Ovary (tissue), 9 donors: Measurements from ENCODE around the gene TTLL10. TPM values are rescaled to one million over a fixed set of nuclear protein-coding genes. Genes with fewer than 3 reads are reported as not detected.

Experiments used
- DNase-seq, 5 donors: peaks; one replicate each; pipeline ENCODE4 v3.0.0-alpha.2; 2019 to 2020
- H3K27ac ChIP-seq, 2 donors: fragments of 200-600 bp; one replicate each; pipeline versions ENCODE4 v1.5.1 to v1.8.0; 2019 to 2022
- H3K27me3 ChIP-seq: fragments of 200-600 bp; one replicate; pipeline ENCODE4 v1.8.0; 2022
- H3K36me3 ChIP-seq: fragments of 200-600 bp; sonication (generic); one replicate; pipeline ENCODE4 v1.5.1; 2019
- H3K4me1 ChIP-seq: one replicate; pipeline ENCODE4 v1.8.1; 2013; ENCODE audit warnings: mild to moderate bottlenecking, moderate library complexity; ENCODE audit not compliant: insufficient read depth
- H3K4me3 ChIP-seq: fragments of 200-600 bp; sonication (generic); one replicate; pipeline ENCODE4 v1.5.1; 2017
- H3K9me3 ChIP-seq, 2 donors: fragments of 200-600 bp in 1 of 2; sonication (generic) in 1 of 2; one replicate each; pipeline versions ENCODE4 v1.5.1 to v1.8.1; 2013 to 2019; ENCODE audit warnings: mild to moderate bottlenecking in 1 of 2, moderate library complexity in 1 of 2
- CTCF ChIP-seq, 3 donors: fragments of 450-650 bp in 2 of 3; fragments of 200-600 bp in 1 of 3; IDR thresholded peaks; one replicate each; pipeline versions ENCODE4 v1.5.1 to v1.8.0; 2016 to 2022; ENCODE audit warnings: antibody characterized with exemption in 3 of 3, mild to moderate bottlenecking in 1 of 3
- EP300 ChIP-seq: sonication (generic); formaldehyde crosslinking; IDR thresholded peaks from one replicate; pipeline ENCODE4 v1.6.1; 2017; ENCODE audit warnings: antibody characterized with exemption
- POLR2A ChIP-seq: fragments of 450-650 bp; IDR thresholded peaks from one replicate; pipeline ENCODE4 v1.6.1; 2017; ENCODE audit warnings: antibody characterized with exemption, mild to moderate bottlenecking, moderate library complexity
- WGBS, 3 donors: extraction: QIAGEN DNeasy Blood & Tissue Kit in 1 of 3; methylation state at CpG; one replicate each; pipeline versions ENCODE4 v1.1.5 to v1.1.7; 2013 to 2017; 5-methylcytosine and 5-hydroxymethylcytosine counted together
- intact Hi-C, 4 donors: fragments of 100-400 bp; cut with DNase I; formaldehyde crosslinking; loops; one replicate each; pipeline versions ENCODE4 v1.11.0 to v1.15.1; 2022 to 2023
- polyA plus RNA-seq, 2 donors: library from polyadenylated mRNA; stranded (reverse); fragments of 200-250 nt in 1 of 2; fragments of 350-450 nt in 1 of 2; fragmentation: Illumina TruSeq in 1 of 2; extraction: RNeasy Lipid Tissue Mini Kit (QIAGEN cat#74804) in 1 of 2; gene quantifications; one replicate each; pipeline ENCODE4 v1.2.3, GENCODE V29; 2013 to 2014
- total RNA-seq, 7 donors: library from RNA; depleted of rRNA in 2 of 7; stranded (reverse); fragments of >200 nt in 2 of 7; fragmentation: NEBNext Ultra II Directional in 3 of 7; extraction: Animal tissue kit (Norgen Biotek cat#: 25700) in 3 of 7; gene quantifications; one replicate each; pipeline versions ENCODE4 v1.1.0 to v1.2.4, GENCODE V29; 2016 to 2023
- donor health status: DM: no; HTN: no; CAD: no; lungs with moderate emphysema.
- donor health status: DM: no; HTN: no; CAD: no.
- donor health status: Bipolar disorder and iron deficiency.
- donor health status: DM: yes; HTN: yes; CAD: no.
- donor health status: DM: no; HTN: no; CAD: no.
- donor health status: DM: yes; HTN: yes; CAD: no.

TTLL10 gene
- total and polyA plus RNA-seq, 9 donors: 0.60 to 7.0 (median 1.1) TPM; not detected in 4

GRCh38 chr1:1237874-1238701, 64.4 kb downstream of the TTLL10 start:
- Histone ChIP-seq H3K4me1 (peaks cover 3% of the 10 kb centered on the region), H3K27me3 (peaks cover 10% of the 10 kb centered on the region), H3K9me3 (no peaks in the 10 kb centered on the region), H3K27ac (no peak overlapping the region), H3K36me3 (no peaks in the 10 kb centered on the region), H3K4me3 (no peak overlapping the region)
- WGBS, 3 donors: 22 to 38% (median 29%) methylated on average over 44 to 48 of the region's 48 CpGs
- no peak for TF ChIP-seq EP300
- TF ChIP-seq POLR2A: no peak
- TF ChIP-seq CTCF (IDR thresholded peaks at IDR 0.05): no peak
- DNase-seq: no peak
- intact Hi-C loops: loop anchor here in 1 of 4 donors (10.0 kb wide), 1 partner anchor 213 kb away; the partner anchor contains the start of gene AGRN

- no peaks in the 10 kb centered on the region for H3K36me3 ChIP-seq
- peaks cover 10% of the 10 kb centered on the region for H3K27me3 ChIP-seq
- DNase-seq: no peak
- intact Hi-C loops: loop anchor here in 1 of 4 donors (10.0 kb wide), 1 partner anchor 214 kb away; the partner anchor contains the start of gene AGRN
- WGBS, 3 donors: 50 to 59% (median 55%) methylated on average over 15 to 19 of the region's 19 CpGs
- no peak overlapping the region for H3K27ac ChIP-seq
- no peak for TF ChIP-seq EP300
- TF ChIP-seq POLR2A: no peak
- no peak for TF ChIP-seq CTCF (IDR thresholded peaks at IDR 0.05)
- no peaks in the 10 kb centered on the region for H3K9me3 ChIP-seq
- no peak overlapping the region for H3K4me3 ChIP-seq
- no peaks in the 10 kb centered on the region for H3K4me1 ChIP-seq
Measured at GRCh38 chr1:1238702-1239178, 65.1 kb downstream of the TTLL10 start.

DNA sequence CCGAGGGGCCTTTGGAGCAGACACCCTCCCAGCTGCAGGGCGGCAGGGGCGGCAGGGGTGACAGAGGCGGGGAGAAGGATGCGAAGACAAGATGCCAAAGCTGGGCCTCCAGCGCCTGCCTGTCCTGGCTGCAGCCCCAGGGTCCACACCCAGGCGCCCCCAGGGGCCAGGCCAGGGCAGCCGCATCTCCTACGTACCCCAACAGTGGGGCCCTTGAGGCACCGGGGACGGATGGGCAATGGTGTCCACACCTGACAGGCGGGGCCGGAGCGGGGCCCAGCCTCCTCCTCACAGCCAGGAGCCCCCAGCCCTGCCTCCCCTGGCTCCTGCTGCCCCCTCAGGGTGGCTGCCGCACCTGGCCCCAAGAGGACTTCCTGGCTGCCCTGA, 65.5 kb downstream of the TTLL10 start:
- H3K4me3 ChIP-seq: no peak overlapping the region
- no peaks in the 10 kb centered on the region for H3K4me1 ChIP-seq
- DNase-seq: no peak
- H3K9me3 ChIP-seq: no peaks in the 10 kb centered on the region
- TF ChIP-seq CTCF (IDR thresholded peaks at IDR 0.05): no peak
- peaks cover 10% of the 10 kb centered on the region for H3K27me3 ChIP-seq
- no peak overlapping the region for H3K27ac ChIP-seq
- intact Hi-C loops: loop anchor here in 1 of 4 donors (10.0 kb wide), 1 partner anchor 214 kb away; the partner anchor contains the start of gene AGRN
- 32 to 53% (median 42%) methylated on average over 13 to 15 of the region's 15 CpGs for WGBS, 3 donors
- H3K36me3 ChIP-seq: no peaks in the 10 kb centered on the region

DNA sequence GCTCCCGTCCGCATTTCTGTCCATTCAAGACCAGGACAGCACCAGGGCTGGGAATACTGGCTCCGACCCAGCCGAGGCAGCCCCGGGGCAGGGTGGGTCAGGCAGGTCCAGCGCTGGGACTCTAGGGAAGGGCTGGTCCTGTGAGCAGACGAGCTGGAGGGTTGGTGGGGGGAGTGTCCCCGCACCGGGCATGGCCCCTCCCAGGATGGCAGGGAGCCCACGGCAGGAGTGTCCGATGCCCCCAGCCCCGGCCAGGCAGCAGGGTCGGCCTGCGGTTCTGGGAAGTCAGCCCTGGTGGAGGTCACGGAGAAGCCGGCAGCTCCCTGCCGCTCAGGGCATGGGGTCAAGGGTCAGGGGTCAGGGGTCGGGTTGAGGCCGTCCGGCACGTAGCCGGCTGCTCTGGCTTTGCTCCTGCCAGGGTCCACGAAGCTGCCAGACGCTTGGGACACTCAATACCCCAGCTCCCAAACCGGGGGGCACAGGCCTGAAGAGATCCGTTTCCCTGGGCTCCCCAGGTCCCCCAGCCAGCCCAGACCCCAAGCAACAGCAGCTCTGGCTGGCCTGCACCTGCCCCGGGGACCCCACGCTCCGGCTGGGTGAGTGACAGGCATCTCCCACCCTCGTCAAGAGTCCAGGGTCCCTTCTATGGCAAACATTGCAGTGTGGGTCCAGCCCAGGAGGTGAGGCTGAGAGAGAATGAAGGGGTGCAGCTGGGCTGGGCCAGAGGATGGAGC, 66.1 kb downstream of the TTLL10 start:
- peaks cover 10% of the 10 kb centered on the region for H3K27me3 ChIP-seq
- DNase-seq: no peak
- intact Hi-C loops: loop anchor here in 1 of 4 donors (10.0 kb wide), 1 partner anchor 215 kb away; the partner anchor contains the start of gene AGRN
- no peak overlapping the region for H3K4me3 ChIP-seq
- H3K9me3 ChIP-seq: no peaks in the 10 kb centered on the region
- no peaks in the 10 kb centered on the region for H3K36me3 ChIP-seq
- no peaks in the 10 kb centered on the region for H3K4me1 ChIP-seq
- no peak overlapping the region for H3K27ac ChIP-seq
- no peak for TF ChIP-seq POLR2A
- no peak for TF ChIP-seq CTCF (IDR thresholded peaks at IDR 0.05)
- TF ChIP-seq EP300: no peak
- 9 to 11% (median 10%) methylated on average over 20 to 30 of the region's 30 CpGs for WGBS, 3 donors
